Nucleus accumbens (tissue), 56 donors: ENCODE results near the gene CMKLR1.

Experiments
- DNase-seq, 56 donors: peaks; one replicate each; lab custom pipeline; 2025; lab: John Stamatoyannopoulos, UW

The CMKLR1 gene

DNA sequence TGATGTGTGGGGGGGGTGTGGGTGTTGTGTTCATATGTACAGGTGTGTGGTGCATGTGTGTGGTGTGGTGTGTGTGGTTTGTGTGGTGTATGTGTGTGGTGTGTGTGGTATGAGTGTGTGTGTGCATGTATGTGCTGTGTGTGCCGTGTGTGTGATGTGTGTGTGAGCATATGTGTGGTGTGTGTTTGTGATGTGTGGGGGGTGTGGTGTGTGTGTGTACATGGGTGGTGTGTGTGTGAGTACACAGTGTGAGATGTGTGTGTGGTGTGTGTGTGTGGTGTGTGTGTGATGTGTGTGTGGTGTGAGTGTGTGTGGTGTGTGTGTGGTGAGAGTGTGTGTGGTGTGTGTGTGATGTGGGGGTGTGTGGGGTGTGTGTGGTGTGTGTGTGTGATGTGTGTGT lies 24.5 kb upstream of the CMKLR1 start:
- no peak for DNase-seq

DNA sequence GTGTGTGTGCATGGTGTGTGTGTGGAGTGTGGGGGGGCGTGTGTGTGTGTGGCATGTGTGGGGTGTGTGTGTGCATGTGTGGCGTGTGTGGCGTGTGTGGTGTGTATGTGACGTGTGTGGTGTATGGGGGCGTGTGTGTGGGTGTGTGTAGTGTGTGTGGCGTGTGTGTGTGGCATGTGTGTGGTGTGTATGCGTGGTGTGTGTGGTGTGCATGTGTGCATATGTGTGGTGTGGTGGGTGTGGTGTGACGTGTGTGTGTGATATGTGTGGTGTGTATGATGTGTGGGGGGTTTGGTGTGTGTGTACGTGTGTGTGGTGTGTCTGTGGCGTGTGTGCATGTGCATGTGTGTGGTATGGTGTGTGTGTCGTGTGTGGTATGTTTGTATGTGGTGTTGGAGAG lies 24.1 kb upstream of the CMKLR1 start:
- no peak for DNase-seq

DNA sequence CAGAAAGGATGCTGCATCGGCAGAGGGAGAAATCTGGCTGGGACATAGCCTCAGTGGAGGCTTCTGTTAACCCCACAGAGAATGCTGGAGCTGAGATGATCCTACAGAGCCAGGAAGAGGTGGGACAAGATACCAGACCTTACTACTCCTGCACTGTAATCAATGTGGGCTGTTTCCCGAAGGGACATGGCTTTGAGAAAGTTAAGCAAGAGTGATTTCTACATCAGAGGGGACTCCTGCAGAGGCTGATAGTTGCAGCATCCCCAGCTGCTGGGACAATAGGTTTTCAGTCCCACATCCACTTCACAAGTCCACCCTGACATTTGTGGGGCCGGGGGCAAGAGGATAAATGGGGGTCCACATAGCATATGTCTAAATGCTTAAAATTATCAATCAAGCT lies 22.5 kb upstream of the CMKLR1 start:
- DNase-seq = no peak

DNA sequence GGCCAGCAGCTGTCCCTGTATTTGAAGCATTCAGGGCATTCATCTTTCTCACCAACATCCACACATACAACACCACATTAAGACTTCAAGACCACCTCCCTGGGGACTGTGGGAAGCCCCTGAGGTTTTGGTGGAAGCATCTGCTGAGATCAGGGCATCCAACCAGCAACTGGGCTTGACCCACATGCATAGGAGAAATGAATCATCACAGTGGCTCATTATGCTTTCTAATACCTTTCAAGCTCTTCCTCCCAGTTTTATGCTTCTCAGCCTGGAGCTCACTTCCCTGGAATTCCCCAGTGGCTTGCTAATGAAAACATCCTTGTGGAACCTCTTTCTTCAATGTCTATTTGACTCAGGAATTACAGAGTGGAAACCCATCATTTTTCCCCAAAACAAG lies 21.4 kb upstream of the CMKLR1 start:
- DNase-seq = no peak

DNA sequence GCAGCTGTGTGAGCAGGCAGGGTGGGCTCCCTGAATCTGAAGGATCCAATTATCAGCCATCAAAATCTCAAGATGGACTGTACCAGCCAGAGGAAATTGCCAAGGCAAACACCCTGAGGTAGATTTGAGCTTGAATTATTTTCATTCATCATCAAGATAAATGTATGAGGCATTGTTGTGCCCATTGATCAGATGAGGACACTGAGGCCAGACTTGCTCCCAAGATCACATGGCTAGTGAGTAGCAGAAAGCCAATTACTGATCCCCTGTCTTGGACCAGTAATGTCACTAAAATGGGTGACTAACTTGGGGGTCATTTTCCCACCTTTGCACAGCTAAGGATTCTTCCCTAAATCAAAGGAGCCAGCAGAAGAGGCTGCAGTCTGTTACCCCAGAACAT lies 20.9 kb upstream of the CMKLR1 start:
- no peak for DNase-seq

DNA sequence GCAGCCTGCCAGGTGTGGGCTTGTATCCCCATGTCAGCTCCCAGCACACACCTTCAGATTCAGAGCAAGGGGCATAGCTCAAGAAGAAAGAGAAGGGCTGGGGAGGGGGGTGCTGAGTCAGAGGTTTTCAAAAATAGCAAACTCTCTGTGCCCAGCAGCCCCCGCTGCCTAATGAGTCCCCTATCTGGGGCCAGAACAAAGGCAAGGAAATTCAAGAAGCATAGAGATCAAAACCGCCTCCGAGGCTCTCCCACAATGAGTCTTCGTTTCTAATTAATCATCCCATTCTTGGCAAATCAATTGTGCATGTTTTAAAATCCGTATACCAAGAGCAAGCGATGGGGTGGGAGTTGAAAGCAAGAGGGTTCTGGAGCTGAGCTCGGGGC lies 19.5 kb upstream of the CMKLR1 start:
- peak in 37 of 56 donors; percentile 9 to 88 (median 49) for DNase-seq

DNA sequence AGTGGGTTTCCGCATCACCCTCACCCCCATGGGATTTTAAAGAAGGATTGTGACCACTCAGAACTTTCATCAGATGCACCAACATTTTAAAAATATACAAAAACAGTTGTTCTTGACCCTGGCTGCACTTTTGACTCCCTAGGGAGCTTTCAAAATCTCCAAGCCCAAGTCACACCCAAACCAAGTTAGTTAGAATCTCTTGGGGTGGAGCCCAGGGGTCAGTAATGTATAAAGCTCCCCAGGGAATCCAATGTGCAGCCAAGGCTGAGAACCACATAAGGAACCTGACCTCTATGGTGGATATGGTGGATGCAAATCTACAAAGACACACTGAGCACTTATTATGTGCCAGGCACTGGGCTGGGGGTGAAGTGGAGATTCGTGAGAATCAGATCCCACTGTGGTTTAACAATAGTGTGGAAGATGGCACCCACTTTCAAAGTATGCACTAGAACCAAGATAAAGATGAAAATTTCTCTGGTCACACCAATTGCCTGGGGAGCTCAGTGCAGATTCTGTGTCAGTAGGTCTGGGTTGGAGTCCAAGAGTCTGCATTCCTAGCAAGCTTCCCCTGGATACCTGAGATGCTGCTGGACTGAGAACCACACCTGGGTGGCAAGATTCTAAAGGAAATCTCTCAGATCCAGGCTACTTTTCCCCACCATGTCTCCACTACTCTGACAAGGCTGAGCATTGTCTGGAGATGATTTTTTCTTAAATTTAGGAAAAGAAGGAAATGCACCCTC lies 18.9 kb upstream of the CMKLR1 start:
- DNase-seq = no peak

DNA sequence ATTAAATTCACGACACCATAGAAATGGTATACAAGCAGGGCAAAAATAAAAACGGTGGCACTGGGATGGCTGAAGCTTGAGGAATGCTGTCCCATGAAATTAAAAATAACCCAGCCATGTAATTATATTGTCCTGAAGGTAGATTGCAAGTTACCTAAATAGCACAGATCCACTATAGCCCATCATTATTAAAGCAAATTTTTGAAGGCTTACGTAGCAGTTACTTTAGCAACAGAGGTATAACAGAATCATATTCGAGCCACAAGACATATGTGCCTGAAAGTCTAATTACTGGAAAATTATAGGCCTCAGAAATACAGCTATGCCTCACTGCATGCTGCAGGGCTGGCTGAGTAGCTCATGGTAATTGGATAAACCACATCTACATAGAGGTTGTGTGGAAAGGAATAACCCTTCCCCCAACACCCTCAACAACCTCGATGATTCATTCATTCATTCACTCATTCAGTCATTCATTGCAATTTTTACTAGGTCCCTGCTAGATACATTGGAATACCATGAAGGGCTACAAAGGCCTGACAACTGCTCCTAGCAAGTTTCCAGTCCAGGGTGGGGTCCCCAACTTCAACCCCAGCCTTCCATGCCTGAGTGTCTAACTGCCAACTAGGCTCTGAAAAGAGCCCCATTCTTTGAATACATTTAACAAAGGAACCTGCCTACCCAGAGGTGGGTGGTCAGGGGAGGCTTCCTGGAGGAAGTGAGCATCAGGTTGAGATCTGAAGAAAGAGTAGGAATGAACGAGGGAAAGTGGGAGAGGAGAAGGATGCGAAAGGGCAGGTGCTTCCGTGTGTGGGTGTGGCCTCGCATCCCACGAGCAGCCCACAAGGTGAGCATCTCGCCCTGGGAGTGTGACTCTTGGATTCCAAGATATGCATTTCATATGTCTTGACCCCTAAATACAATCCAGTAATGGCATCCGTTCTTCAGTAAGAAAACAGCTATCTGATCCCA lies 18.0 kb upstream of the CMKLR1 start:
- DNase-seq = no peak

DNA sequence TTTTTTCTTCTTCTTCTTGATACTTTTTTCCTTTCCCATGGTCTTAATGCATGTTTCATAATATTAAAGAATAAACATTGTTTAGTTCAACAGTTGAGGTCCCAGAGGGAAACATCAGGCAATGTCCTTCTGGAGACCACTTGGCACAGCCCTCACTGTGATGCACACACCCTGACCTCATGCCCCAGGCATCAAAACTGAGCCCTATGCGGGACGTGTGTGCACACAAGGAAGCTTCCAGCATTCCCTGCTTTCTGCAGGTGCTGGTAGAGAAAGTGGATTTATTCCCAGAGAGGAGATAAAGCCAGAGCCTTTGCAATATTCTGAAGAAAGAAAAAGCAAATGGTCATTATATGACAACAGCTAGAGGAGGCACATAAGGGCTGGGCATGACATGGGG lies 16.0 kb upstream of the CMKLR1 start:
- no peak for DNase-seq

DNA sequence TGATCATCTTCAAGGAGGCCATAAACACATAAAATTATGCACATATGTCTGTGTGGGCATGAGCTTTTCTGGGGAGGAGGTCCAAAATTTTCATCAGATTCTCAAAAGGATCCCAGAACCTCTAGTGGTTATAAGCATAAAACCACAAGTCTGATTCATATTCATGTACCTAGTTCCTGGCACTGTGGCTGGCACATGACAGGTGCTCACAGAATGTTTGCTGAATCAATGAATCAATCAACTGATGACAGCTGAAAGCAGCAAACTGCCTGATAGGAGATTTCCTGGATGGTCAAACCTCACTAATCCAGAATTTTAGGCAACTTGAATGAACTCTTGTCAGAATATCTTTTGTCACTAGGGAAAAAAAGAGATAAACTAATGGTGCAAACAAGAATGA lies 13.5 kb upstream of the CMKLR1 start:
- DNase-seq = no peak

DNA sequence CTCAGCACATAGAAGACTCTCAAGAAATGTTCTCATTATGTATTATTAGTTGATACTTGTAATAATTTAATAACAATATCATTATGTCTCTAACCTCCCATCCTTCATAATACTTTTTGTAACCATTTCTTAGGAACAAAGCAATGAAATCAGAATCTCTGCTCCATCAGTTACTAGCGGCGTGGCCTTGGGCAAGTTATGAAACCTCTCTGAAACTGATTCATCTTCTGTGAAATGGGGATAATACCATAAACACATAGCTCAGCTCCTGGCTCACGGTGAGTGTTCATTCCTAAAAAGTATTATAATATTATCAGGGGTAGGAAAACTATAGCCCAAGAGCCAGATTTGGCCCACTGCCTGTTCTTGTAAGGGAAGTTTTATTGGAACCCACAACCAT lies 11.4 kb upstream of the CMKLR1 start:
- no peak for DNase-seq

DNA sequence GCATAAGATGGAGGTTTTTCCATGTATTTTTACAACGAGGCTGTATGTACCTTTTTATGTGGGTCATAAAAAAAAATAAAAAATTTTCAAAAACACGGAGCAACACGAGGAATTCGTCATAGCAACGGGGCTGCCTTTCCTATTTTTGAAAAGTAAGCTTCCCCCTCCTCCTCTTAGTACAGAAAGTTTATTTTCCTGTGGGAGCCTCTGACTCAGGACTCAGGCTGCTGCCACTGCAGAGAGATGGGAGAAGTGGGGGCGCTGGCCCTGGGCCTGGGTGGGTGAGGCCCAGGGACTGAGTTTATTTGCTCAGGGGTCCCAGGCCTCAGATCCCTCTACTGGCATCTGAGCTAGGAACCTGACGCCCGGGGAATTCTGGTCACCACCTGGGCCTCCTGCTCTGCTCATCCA lies 10.2 kb upstream of the CMKLR1 start:
- DNase-seq = peak in 17 of 56 donors; percentile 7 to 64 (median 32)

DNA sequence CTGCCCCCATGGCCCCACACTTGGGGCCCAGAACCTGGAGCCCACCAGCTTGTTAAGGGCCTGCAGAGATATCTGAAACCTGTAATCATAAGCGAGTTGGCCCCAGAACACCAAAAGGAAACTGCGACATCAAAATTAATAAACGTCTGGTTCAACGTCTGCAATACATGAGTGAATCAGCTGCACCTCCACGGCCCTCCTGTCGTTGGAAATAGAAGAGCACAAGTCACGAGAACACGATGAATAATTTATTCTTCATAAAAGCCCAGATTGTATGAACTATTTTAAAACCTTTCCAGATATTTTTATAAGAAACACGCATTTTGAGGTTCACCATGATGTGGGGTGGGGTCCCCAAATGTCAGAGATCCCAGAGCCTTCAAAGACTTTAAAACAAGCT lies 9.7 kb upstream of the CMKLR1 start:
- peak in 15 of 56 donors; percentile 8 to 54 (median 32) for DNase-seq

DNA sequence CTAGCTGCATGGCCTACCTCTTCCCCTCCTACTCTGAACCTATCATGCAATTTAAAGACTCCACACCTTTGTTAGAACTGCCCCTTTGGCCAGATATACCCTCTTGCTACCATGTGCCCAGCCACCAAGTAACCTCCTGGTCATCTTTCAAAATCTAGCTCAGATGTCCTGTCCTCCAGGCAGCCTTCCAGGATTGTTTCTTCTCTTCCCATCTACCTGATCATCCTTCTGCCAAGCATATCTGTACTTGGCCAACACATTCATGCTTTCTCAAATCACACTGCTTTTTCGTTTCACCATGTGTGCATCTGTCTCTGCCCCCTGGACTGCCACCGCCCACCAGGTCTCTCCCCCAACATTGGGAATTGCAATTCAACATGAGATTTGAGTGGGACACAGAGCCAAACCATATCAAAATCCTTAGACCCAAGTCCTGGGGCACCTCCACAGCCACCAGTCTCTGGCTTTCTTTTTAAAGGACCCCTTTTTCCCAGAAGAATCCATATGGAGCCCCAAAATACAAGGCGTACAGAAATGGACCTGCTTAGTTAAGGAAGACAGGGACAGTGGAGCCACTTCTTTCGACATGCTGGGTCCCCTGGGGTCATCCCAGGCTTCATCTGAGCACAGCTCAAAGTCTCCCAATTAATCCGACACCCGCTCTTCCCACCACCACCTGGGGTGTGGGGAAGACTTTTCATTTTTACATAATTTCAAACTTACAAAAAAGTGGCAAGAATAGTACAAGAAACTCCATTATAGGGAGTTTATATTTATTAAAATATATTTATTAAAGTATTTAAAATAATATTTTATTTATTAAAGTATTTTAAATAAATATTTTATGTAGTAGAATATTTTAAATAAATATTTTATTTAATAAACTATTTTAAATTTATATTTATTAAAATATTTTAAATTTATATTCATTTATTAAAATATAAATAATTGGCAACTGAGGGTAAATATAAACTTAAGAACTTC lies 7.9 kb upstream of the CMKLR1 start:
- no peak for DNase-seq

DNA sequence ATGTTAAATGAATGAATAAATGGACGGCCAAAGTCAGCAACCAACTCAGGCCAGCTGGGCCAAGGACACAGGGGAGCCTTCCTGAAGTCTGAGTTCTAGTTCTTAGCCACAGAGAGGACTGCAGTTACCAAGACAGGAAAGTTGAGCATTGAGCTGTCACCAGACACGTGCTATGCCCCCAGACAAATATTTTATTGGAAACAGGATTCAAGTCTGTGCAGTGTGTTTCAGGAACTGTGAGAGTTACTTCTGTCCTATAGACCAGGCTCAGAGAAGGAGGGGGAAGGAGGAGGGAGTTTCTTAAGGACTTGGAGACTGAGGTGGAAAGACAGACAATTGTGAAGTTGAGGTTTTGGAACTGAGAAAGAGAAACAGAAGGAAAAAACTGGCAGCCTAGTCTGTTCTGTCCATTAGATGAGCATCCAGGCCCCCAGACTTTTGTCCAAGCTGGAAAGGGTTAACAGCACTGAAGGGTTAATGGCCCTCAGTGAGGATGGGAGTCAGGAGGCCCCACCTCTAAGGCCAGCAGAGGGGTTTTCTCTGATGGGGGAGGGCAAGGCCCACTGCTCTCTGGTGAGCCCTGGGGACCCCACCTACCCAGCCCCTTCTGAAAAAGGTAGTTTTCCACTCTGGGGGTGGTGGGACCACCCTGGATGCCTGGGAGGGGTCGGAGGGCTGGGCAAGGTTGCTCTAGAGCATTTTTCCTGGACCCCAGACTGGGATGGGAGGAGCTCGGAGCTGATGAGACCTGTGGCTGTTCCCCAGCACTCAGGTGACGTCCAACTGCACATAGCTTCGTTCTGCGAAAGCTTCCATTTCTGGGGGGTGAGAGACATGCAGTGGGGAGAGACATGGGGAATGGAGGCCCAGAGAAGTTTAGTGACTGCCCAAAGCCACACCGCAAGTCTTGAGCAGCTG lies 6.9 kb upstream of the CMKLR1 start:
- DNase-seq = no peak

DNA sequence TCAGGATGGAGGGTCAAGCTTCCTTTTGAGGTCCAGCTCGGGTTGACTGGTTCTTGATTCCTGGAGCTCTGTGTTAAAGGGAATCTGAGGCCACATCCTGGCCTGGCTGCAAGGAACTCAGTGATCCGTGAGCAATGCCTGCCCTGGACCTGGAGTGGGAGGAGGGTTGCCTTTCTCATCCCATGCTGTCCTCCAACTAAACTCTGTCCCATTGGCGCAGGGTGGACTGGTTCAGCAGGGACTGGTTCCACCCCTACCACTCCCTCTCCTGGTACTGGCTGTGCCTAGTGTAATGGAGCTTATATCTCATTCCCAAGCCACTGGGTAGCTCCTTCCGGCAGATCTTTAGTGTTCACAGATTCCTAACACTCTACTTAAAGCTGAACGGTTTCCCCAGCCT lies 3.9 kb upstream of the CMKLR1 start:
- DNase-seq = no peak

DNA sequence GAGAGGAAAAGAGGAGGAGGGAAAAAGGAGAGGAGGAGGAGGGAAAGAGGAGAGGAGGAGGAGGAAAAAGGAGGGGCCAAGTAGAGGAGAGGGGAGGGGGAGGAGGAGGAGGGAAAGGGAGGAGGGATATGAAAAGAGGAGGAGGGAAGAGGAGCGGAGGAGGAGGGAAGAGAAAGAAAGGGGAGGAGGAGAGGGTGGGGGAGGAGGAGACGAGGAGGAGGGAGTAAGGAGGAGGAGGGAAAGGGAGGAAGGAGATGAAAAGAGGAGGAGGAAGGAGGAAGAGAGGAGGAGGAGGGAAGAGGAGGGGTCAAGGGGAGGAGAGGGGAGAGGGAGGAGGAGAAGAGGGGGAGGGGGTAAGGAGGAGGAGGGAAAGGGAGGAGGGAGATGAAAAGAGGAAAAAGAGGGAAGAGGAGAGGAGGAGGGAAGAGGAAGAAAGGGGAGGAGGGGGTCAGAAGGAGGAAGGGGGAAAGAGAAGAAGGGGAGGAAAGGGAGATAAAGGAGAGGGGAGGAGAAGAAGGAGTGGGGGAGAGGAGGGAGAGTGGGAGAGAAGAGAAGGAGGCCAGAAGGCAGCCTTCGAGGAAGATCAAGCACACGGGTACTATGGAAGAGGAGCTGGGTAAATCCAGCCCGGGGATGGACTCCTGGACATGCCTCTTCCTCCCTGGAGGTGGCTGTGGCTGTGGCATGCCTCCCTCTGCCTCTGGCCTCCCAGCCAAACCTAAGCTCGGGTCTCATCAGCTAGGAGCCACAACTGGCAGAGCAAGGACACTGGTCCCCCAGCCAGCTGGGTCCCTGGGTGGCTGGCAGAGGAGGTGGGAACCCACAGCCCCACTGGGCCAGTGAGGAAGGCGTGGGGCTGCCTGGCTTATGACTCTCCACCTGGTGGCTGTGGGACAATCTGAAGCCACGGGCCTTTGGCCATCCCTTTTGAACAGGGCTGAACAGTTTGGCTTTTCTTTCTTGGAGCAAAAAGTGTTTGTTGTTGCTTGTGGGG lies 3.0 kb upstream of the CMKLR1 start:
- no peak for DNase-seq

DNA sequence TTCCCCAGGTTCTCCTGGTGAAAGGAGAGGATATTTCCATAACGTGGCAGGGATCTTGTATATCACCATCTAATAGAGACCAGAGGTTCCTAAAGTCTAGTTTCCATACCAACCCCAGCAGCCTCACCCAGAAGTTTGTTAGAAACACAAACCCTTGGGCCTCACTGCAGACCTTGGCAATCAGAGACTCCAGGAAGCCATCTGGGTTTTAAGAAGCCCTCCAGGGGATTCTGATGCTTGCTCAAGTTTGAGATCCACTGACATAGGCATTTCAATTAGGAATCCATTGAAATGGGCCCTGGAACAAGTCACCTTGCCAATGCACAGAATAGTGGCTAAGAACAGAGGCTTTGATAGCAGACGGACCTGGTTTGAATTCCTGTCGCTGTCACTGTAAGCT lies 2.2 kb upstream of the CMKLR1 start:
- DNase-seq = no peak
